Large intestine (tissue), 12 donors: ENCODE data around the gene NIM1K. TPM values are rescaled to one million over a fixed set of nuclear protein-coding genes. Genes with fewer than 3 reads are reported as not detected.

Experiments used
- DNase-seq, 2 donors: peaks; one replicate each; pipeline versions ENCODE4 v3.0.0 to v3.0.0-alpha.2; 2013
- H3K27ac ChIP-seq: one replicate; pipeline ENCODE4 v1.5.1; 2013; ENCODE audit warnings: low read length
- H3K27me3 ChIP-seq: 2 replicates; pipeline ENCODE4 v1.6.1; 2013; ENCODE audit warnings: low read length; ENCODE audit not compliant: control insufficient read depth, insufficient read depth
- H3K36me3 ChIP-seq: 2 replicates; pipeline ENCODE4 v1.6.1; 2013; ENCODE audit warnings: low read length; ENCODE audit not compliant: control insufficient read depth, insufficient read depth
- H3K4me1 ChIP-seq: one replicate; pipeline ENCODE4 v1.6.1; 2013; ENCODE audit warnings: low read length; ENCODE audit not compliant: control insufficient read depth, insufficient read depth
- H3K4me3 ChIP-seq: one replicate; pipeline ENCODE4 v1.5.1; 2013; ENCODE audit warnings: low read length
- H3K9me3 ChIP-seq: one replicate; pipeline ENCODE4 v1.6.1; 2013; ENCODE audit warnings: mild to moderate bottlenecking, low read depth, low read length, moderate library complexity; ENCODE audit not compliant: control insufficient read depth
- WGBS: methylation state at CpG from one replicate; pipeline ENCODE4 v1.1.5; 2013; ENCODE audit warnings: low lambda C conversion rate; ENCODE audit not compliant: insufficient coverage; 5-methylcytosine and 5-hydroxymethylcytosine counted together
- long read RNA-seq, 11 donors: transcript quantifications; one replicate each; lab custom pipeline, GENCODE V29; 2026
- polyA plus RNA-seq: library from polyadenylated mRNA; unstranded; fragments of 120-200 nt; gene quantifications from one replicate; pipeline ENCODE4 v1.2.1, GENCODE V29; 2013

NIM1K gene
- 0.21 TPM for polyA plus RNA-seq
- long read RNA-seq, donor 1: 0 reads
- long read RNA-seq, donor 2: 0 reads
- long read RNA-seq, donor 3, partial matches to known transcripts: 0 of 1 reads
- long read RNA-seq, donor 3, other reads (novel, unspliced or antisense): 0 of 1 reads
- long read RNA-seq, donor 4: 0 reads
- long read RNA-seq, donor 5: 0 reads
- long read RNA-seq, donor 6: 0 reads
- long read RNA-seq, donor 7, partial matches to known transcripts: 0 of 1 reads
- long read RNA-seq, donor 7, other reads (novel, unspliced or antisense): 0 of 1 reads
- long read RNA-seq, donor 8: 0 reads
- long read RNA-seq, donor 9: 0 reads
- long read RNA-seq, donor 10: 0 reads
- long read RNA-seq, donor 11: 0 reads

DNA sequence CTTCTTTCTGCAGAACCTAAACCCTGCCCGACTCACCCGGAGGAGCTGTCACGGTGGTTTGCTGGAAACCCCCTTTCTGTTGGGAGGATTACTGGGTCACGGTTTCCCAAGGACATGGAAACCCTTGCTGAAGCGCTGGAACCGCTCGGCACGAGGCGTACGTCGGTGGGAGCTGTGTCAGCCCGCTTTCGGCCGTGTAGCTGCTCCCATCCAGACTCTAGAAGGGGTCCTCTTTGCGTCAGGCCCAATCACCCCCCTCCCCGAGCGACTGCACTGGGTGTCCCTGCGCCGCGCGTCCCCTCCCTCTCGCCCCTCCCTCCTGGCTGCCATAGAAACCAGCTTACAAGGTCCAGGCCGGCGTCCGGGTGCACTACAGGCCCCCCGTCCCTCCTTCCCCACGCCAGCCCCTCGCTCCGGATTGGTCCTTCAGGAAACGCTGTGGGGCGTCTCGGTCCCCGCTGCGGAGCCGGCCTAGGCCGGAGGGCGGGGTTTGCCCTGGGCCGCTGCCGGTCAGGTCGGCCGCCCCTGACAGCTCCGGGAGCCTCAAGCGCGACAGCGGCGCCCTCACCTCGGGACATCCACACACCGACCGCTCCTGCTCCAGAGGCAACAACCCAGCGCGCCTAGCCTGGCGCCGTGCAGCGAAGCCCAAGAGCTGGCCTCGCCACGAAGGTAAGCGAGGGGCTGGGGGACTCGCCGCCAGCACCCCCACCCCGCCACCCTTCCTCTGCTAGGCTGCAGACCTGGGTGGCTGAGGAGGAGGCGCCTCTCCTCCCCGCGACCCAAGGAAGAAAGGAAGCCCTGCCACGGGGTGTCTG is at the start of gene NIM1K:
TSS of gene NIM1K (plus strand) at position 486 of the 818 bp plus-strand sequence. CDS start 53,551 bp downstream, outside the sequence.
- no peak within 1 kb of the TSS for H3K27ac ChIP-seq
- H3K4me1 ChIP-seq: peaks cover 13% of the 10 kb centered on the region
- WGBS: no CpG with 5 or more reads among the region's 64 CpGs
- H3K4me3 ChIP-seq: peak within 1 kb of the TSS; percentile 43
- H3K9me3 ChIP-seq: peaks cover 9% of the 10 kb centered on the region
- H3K36me3 ChIP-seq: no peaks in the 10 kb centered on the region
- H3K27me3 ChIP-seq: peaks cover 40% of the 10 kb centered on the region
- DNase-seq: peak; percentile 29 to 65

DNA sequence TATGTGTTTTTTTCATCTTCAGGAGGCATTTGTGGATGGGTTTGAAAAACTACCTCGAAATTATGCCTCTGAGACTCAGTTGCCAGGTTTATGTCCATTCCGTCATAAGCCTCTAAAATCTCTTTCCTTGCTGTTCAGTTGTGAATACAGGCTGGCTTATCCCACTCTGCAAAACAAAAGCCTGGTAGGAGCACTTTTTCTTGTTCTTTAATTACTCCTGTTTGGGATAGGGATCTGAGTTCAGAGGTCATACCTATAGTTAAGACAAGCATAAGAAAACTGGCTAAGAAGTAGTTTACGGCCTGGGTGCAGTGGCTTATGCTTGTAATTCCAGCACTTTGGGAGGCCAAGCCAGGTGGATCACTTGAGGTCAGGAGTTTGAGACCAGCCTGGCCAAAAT is 47.0 kb upstream of the NIM1K start:
- Histone ChIP-seq H3K4me3 (no peak overlapping the region), H3K4me1 (no peaks in the 10 kb centered on the region), H3K27ac (no peak overlapping the region), H3K9me3 (peaks cover 3% of the 10 kb centered on the region), H3K27me3 (no peaks in the 10 kb centered on the region), H3K36me3 (peaks cover 26% of the 10 kb centered on the region)
- no CpG with 5 or more reads among the region's 3 CpGs for WGBS
- DNase-seq: no peak

DNA sequence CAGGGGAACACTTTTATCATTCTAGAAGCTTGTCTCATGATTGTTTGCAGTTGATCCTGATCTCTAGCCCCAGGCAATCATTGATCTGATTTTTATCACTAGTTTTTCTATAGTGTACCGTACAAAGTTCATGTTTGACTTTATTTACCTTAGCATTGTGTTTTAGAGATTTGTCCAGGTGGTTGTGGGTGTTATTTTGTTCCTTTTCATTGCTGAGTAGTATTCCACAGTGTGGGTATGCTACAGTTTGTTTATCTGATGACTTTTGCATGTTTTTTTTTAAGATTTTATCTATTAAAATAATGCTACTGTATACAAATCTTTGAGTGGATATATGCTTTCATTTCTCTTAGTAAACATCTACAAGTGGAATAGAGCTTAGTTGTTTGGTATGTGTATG is 45.1 kb upstream of the NIM1K start:
- no peaks in the 10 kb centered on the region for H3K4me1 ChIP-seq
- H3K4me3 ChIP-seq: no peak overlapping the region
- H3K27me3 ChIP-seq: no peaks in the 10 kb centered on the region
- WGBS: no CpG with 5 or more reads among the region's 1 CpG
- H3K36me3 ChIP-seq: peaks cover 26% of the 10 kb centered on the region
- peaks cover 3% of the 10 kb centered on the region for H3K9me3 ChIP-seq
- no peak overlapping the region for H3K27ac ChIP-seq
- no peak for DNase-seq

DNA sequence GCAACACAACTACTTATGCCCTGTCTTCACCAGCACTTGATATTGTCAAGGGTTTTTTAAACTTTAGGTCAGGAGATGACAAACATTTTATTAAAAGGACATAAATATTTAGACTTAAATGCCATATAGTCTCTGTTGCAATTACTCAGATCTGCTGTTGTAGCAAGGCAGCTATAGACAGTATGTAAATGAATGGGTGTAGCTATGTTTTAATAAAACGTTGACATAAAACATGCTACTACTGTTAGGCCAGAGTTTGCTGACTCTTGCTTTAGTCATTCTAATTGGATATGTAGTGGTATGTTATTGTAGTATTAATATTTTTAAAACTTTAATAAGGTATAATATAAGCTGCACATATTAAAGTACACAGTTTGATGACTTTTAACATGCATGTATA is 43.6 kb upstream of the NIM1K start:
- WGBS: no CpG with 5 or more reads among the region's 1 CpG
- no peaks in the 10 kb centered on the region for H3K4me1 ChIP-seq
- peaks cover 3% of the 10 kb centered on the region for H3K9me3 ChIP-seq
- DNase-seq: no peak
- H3K27me3 ChIP-seq: no peaks in the 10 kb centered on the region
- H3K36me3 ChIP-seq: peaks cover 29% of the 10 kb centered on the region
- no peak overlapping the region for H3K27ac ChIP-seq
- no peak overlapping the region for H3K4me3 ChIP-seq

DNA sequence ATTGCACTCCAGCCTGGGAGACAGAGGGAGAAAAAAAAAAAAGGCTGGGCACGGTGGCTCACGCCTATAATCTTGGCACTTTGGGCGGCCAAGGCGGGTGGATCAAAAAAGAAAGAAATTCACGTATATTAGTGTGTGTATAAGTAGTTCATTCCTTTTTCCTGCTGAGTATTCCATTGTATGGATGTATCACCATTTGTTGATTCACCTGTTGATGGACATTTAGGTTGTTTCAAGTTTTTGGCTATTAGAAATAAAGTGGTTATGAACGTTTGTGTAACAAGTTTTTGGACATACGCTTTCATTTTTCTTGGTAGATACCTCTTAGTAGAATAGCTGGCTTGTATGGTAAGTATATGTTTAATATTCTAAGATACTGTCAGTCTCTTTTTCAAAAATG is 42.8 kb upstream of the NIM1K start:
- Histone ChIP-seq H3K36me3 (peaks cover 28% of the 10 kb centered on the region), H3K4me1 (no peaks in the 10 kb centered on the region)
- WGBS: 80% methylated on average over 1 of the region's 7 CpGs

DNA sequence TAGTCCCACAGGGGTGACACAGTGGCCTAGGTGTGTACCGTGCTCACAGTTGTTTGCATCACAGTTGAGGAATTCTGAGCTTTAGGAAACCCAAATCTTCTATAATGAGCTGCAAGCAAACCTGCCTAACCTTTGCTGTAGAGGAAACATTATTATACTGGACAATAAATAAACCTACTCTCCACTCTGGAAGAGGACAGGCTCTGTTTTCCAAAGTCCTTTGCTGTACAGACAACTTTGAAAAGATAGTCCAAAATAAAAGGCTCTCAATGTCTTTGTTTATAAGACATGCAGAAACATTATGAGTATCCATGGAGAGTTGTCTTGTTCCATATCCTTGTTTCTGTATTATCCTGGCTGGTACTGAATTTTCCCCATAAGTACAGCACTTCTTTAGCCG is 42.0 kb upstream of the NIM1K start:
- no CpG with 5 or more reads among the region's 2 CpGs for WGBS
- H3K36me3 ChIP-seq: peaks cover 32% of the 10 kb centered on the region
- H3K4me1 ChIP-seq: no peaks in the 10 kb centered on the region
- peaks cover 3% of the 10 kb centered on the region for H3K9me3 ChIP-seq
- H3K27ac ChIP-seq: no peak overlapping the region
- no peaks in the 10 kb centered on the region for H3K27me3 ChIP-seq
- no peak overlapping the region for H3K4me3 ChIP-seq
- no peak for DNase-seq

More for the DNA sequence above, 42.8 kb upstream of the NIM1K start:
- H3K4me3 ChIP-seq: no peak overlapping the region
- DNase-seq: no peak
- peaks cover 3% of the 10 kb centered on the region for H3K9me3 ChIP-seq
- H3K27me3 ChIP-seq: no peaks in the 10 kb centered on the region
- no peak overlapping the region for H3K27ac ChIP-seq

DNA sequence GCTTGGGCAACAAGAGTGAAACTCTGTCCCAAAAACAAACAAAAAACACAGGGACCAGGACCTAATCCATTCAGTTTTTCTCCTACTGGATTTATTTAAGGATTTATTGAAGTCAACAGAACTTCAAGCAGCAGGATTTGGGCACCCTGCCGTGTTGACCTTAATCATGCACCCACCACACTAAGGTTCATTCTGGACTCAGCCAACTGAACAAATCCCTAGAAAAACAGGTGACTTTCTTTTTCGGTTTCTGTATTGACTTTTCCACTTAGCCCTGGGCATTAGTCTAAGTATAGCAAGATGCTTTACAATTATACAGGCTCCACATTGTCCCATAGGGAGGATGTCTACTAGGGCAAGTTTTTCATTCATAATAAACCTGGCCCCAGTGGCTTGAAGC is 41.3 kb upstream of the NIM1K start:
- WGBS: no CpG with 5 or more reads among the region's 2 CpGs
- peaks cover 3% of the 10 kb centered on the region for H3K9me3 ChIP-seq
- no peak overlapping the region for H3K4me3 ChIP-seq
- no peaks in the 10 kb centered on the region for H3K4me1 ChIP-seq
- no peak overlapping the region for H3K27ac ChIP-seq
- H3K27me3 ChIP-seq: no peaks in the 10 kb centered on the region
- peaks cover 30% of the 10 kb centered on the region for H3K36me3 ChIP-seq
- no peak for DNase-seq

DNA sequence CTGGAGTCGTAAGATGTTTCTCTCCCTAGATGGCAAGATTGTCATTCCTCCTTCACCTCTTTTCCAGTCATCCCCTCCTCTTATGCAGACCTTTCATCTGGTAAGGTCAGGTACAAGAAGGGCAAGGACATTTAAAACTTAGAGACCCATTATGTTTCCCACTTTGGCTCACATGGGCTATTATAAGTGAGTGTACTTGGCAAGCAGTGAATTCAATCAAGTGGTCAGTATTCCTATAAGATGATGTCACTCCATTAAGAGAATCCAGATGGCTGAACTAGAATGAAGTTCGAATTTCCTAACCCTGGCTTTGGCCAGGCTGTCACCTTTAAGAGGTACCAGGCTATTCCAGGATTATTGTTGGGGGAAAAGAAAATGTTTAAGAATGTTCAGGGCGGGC is 39.1 kb upstream of the NIM1K start:
- H3K4me1 ChIP-seq: no peaks in the 10 kb centered on the region
- H3K27ac ChIP-seq: no peak overlapping the region
- no peaks in the 10 kb centered on the region for H3K27me3 ChIP-seq
- peaks cover 29% of the 10 kb centered on the region for H3K36me3 ChIP-seq
- no peak for DNase-seq
- H3K4me3 ChIP-seq: no peak overlapping the region
- 83% methylated on average over 1 of the region's 3 CpGs for WGBS
- H3K9me3 ChIP-seq: no peaks in the 10 kb centered on the region

DNA sequence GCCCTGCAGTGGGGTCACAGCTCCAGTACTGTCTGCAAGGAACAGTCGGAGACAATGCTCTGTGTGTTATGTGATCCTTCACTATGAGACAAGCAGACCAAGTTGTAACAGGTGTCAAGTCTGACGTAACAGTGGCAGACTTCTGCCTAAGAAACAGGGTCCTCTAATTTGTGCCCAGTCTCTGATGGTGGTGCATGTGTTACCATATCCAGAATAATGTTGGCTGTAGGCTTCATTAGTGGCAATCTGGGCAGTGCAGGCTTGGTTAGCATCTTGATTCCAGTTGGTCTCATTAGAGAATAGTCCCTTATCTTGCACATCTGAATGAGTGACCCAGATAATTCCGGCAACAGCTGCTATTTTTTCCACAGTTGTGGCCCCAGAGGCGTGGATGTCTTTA is 37.6 kb upstream of the NIM1K start:
- H3K27ac ChIP-seq: no peak overlapping the region
- H3K27me3 ChIP-seq: no peaks in the 10 kb centered on the region
- H3K36me3 ChIP-seq: peaks cover 34% of the 10 kb centered on the region
- H3K9me3 ChIP-seq: no peaks in the 10 kb centered on the region
- no peaks in the 10 kb centered on the region for H3K4me1 ChIP-seq
- no CpG with 5 or more reads among the region's 4 CpGs for WGBS
- DNase-seq: no peak
- no peak overlapping the region for H3K4me3 ChIP-seq

DNA sequence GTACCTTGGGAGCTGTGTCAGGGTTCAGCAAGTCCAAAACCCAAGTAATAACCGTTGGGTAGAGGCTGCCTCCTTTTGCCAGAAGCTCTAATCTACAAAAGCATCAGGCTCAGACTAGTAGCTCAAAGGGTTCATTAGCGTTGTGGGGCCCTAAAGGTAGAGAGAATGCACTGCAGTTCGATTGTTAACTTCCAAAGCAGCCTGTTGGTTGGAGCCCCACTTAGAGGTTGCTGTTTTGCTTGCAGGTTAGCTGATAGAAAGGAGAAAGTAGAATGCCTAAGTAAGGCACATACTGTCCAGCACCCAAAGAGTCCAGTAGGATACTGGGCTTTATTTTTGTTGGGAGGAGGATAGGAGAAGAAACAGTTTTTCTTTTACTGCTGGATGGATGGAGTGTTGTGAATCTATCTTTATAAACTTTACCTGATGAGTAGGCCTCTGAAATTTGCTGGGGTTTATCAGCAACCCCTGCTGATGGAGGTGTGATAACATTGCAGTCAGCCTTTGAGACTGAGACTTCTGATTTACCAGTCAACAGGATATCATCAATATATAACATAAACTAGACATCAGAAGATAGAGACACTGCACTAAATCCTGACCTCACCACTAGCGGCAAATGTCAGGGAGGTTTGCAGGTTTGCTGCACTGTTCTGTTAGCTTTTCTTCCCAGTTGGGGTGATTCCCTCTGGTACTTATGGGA is 36.5 kb upstream of the NIM1K start:
- H3K4me1 ChIP-seq: no peaks in the 10 kb centered on the region

More for the DNA sequence above, 36.5 kb upstream of the NIM1K start:
- Histone ChIP-seq H3K27me3 (no peaks in the 10 kb centered on the region), H3K9me3 (no peaks in the 10 kb centered on the region), H3K36me3 (peaks cover 29% of the 10 kb centered on the region), H3K27ac (no peak overlapping the region), H3K4me3 (no peak overlapping the region)
- DNase-seq: no peak
- no CpG with 5 or more reads among the region's 4 CpGs for WGBS
